OCI-LY3 (cell line): ENCODE measurements around the gene EXPH5.

ENCODE experiments used
- H2AFZ ChIP-seq: fragments of 200-600, 300-600 bp; shearing (Covaris generic); 2 replicates; pipeline ENCODE4 v1.6.0; 2014; ENCODE audit warnings: antibody characterized with exemption, low read depth, low read length
- H3K27ac ChIP-seq: fragments of 200-600, 300-600 bp; sonication (generic); 2 replicates; pipeline ENCODE4 v1.5.1; 2014; ENCODE audit warnings: mild to moderate bottlenecking, low read length, moderate library complexity, mixed read lengths
- H3K27me3 ChIP-seq: fragments of 200-600, 300-600 bp; sonication (generic); 2 replicates; pipeline ENCODE4 v1.6.1; 2014; ENCODE audit warnings: low read depth, low read length, mixed read lengths
- H3K36me3 ChIP-seq: fragments of 200-600, 300-600 bp; sonication (generic); replicated peaks from 2 replicates; pipeline ENCODE3; 2014; ENCODE audit warnings: low read depth, low read length, mixed read lengths
- H3K4me1 ChIP-seq: fragments of 300-600, 200-600 bp; sonication (generic); 2 replicates; pipeline ENCODE4 v1.6.1; 2014; ENCODE audit warnings: low read length, mixed read lengths
- H3K4me2 ChIP-seq: fragments of 200-600, 300-600 bp; sonication (generic); 2 replicates; pipeline ENCODE4 v1.6.1; 2014; ENCODE audit warnings: low read length, mixed read lengths
- H3K4me3 ChIP-seq: fragments of 300-600, 200-600 bp; sonication (generic); 2 replicates; pipeline ENCODE4 v1.5.1; 2014; ENCODE audit warnings: antibody characterized with exemption, mild to moderate bottlenecking, low read length, moderate library complexity
- H3K79me2 ChIP-seq: fragments of 300-600, 200-600 bp; shearing (Covaris generic); 2 replicates; pipeline ENCODE4 v1.6.1; 2014; ENCODE audit warnings: mild to moderate bottlenecking, low read length, mixed read lengths
- H3K9ac ChIP-seq: fragments of 300-600, 200-600 bp; shearing (Covaris generic); 2 replicates; pipeline ENCODE4 v1.6.0; 2014; ENCODE audit warnings: mild to moderate bottlenecking, low read length, moderate library complexity
- H3K9me3 ChIP-seq: fragments of 200-600, 300-600 bp; shearing (Covaris generic); 2 replicates; pipeline ENCODE4 v1.6.1; 2014; ENCODE audit warnings: low read length, mixed read lengths; ENCODE audit not compliant: insufficient read depth
- H4K20me1 ChIP-seq: fragments of 200-600, 300-600 bp; sonication (generic); 2 replicates; pipeline ENCODE4 v1.6.1; 2016; ENCODE audit warnings: low read length, mixed read lengths; ENCODE audit not compliant: insufficient read depth
- EZH2phosphoT487 ChIP-seq: fragments of 200-600 bp; shearing (Covaris generic); IDR thresholded peaks from 2 replicates; pipeline ENCODE4 v1.6.1; 2018; ENCODE audit warnings: antibody characterized with exemption, mixed run types, low read depth
- TF ChIP-seq, protein P1 (sequence below): fragments of 200-600, 300-600 bp; sonication (generic); IDR thresholded peaks from 2 replicates; pipeline ENCODE4 v1.5.1; 2014; ENCODE audit warnings: antibody characterized with exemption, low read length, low read depth

EXPH5 gene

DNA sequence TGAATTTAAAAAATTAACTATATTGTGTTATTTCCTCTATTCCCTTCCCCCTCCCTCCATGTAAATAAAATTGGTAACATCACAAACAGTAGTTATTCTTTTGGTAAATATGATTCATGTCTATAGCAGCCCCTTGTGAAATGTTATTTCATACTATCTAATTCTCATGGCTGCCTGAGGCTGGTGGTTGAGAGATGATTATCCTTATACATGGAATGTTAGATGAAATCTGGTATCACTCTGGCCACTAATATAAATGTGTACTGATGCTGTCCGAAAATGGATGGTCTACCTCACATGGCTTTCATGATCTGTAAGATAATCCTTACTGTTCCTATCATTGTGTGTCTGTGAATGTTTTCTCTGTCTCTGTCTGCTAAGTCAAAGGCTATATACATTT, 25.0 kb upstream of the EXPH5 start:
- H3K79me2 ChIP-seq: no peaks in the 10 kb centered on the region
- no peak overlapping the region for H3K4me2 ChIP-seq
- H3K27ac ChIP-seq: no peak overlapping the region
- H3K9ac ChIP-seq: no peak overlapping the region
- no peaks in the 10 kb centered on the region for H3K36me3 ChIP-seq
- H3K4me1 ChIP-seq: peaks cover 26% of the 10 kb centered on the region
- no peak overlapping the region for H3K4me3 ChIP-seq
- H3K27me3 ChIP-seq: peaks cover 14% of the 10 kb centered on the region; the same call in 1 of the 2 replicates
- TF ChIP-seq EZH2phosphoT487: no peak
- TF ChIP-seq, protein P1, sequence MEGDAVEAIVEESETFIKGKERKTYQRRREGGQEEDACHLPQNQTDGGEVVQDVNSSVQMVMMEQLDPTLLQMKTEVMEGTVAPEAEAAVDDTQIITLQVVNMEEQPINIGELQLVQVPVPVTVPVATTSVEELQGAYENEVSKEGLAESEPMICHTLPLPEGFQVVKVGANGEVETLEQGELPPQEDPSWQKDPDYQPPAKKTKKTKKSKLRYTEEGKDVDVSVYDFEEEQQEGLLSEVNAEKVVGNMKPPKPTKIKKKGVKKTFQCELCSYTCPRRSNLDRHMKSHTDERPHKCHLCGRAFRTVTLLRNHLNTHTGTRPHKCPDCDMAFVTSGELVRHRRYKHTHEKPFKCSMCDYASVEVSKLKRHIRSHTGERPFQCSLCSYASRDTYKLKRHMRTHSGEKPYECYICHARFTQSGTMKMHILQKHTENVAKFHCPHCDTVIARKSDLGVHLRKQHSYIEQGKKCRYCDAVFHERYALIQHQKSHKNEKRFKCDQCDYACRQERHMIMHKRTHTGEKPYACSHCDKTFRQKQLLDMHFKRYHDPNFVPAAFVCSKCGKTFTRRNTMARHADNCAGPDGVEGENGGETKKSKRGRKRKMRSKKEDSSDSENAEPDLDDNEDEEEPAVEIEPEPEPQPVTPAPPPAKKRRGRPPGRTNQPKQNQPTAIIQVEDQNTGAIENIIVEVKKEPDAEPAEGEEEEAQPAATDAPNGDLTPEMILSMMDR: no peak
- no peaks in the 10 kb centered on the region for H3K9me3 ChIP-seq
- no peak overlapping the region for H2AFZ ChIP-seq
- H4K20me1 ChIP-seq: no peaks in the 10 kb centered on the region

DNA sequence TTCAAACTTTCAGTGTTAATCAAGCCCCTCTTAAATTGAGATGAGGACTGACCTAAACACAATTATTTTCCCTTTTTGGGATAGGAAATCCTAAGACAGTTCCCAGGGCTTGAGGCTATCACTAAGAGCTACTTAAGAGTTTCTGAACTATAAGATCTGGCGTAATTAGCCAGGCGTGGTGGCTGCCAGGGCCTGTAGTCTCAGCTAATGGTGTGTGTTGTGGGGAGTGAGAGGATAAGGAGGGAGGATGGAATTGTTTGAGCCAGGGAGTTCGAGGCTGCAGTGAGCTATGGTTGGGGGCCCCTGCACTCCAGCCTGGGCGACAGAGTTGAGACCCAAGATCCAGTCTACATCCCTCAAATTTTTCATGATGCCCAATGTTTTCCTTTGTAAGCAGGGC, 23.5 kb upstream of the EXPH5 start:
- Histone ChIP-seq H3K27ac (no peak overlapping the region), H3K4me1 (peaks cover 20% of the 10 kb centered on the region), H3K79me2 (no peaks in the 10 kb centered on the region), H3K9me3 (no peaks in the 10 kb centered on the region), H3K9ac (no peak overlapping the region), H3K27me3 (peaks cover 14% of the 10 kb centered on the region; the same call in 1 of the 2 replicates), H3K4me3 (no peak overlapping the region), H3K36me3 (no peaks in the 10 kb centered on the region), H4K20me1 (no peaks in the 10 kb centered on the region), H3K4me2 (no peak overlapping the region), H2AFZ (no peak overlapping the region)
- TF ChIP-seq, protein P1: no peak
- TF ChIP-seq EZH2phosphoT487: no peak

DNA sequence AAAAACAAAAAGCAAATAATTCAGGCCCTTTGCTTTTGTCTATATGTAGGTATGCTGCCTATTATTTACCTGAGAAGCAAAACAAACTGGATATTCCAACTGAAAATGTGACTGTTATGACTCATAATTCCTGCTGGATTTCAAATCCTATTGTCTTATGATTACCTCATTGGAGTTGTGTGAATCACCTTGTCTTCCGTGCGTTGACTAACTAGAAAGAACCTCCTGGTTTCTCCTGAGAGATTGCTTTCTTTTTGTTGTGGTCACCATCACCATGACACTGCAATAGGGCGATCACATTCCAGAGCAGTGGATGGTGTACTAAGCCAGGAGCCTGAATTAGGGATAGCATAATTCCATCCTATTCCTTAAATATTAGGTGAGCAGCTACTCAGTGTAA, 23.0 kb upstream of the EXPH5 start:
- peaks cover 15% of the 10 kb centered on the region for H3K4me1 ChIP-seq
- no peaks in the 10 kb centered on the region for H3K36me3 ChIP-seq
- no peak overlapping the region for H3K4me2 ChIP-seq
- no peaks in the 10 kb centered on the region for H3K79me2 ChIP-seq
- no peaks in the 10 kb centered on the region for H3K9me3 ChIP-seq
- no peak overlapping the region for H3K4me3 ChIP-seq
- no peak overlapping the region for H3K9ac ChIP-seq
- H3K27ac ChIP-seq: no peak overlapping the region
- no peaks in the 10 kb centered on the region for H4K20me1 ChIP-seq
- no peak overlapping the region for H2AFZ ChIP-seq
- TF ChIP-seq EZH2phosphoT487: no peak
- TF ChIP-seq, protein P1: no peak
- peaks cover 14% of the 10 kb centered on the region; the same call in 1 of the 2 replicates for H3K27me3 ChIP-seq

DNA sequence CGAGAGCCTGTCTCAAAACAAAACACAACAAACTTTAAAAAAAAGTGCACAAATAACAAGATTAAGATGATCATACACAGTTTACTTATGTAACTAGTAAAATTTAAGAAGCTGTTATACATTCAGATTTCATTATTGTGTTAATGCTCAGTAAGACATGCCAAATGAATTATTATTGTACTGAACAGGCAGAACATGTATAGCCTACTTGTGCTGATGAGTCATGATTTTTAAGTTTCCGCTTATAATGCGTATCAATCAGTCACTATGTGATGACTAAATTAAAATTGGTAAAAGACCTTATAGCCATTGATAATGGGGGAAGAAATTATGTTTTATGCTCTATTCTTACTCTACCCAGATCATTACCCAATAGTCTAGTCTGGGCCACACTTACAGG, 20.5 kb upstream of the EXPH5 start:
- no peaks in the 10 kb centered on the region for H3K36me3 ChIP-seq
- H3K27me3 ChIP-seq: peaks cover 5% of the 10 kb centered on the region; the same call in 1 of the 2 replicates
- H4K20me1 ChIP-seq: no peaks in the 10 kb centered on the region
- H3K79me2 ChIP-seq: no peaks in the 10 kb centered on the region
- no peak overlapping the region for H3K4me2 ChIP-seq
- no peak overlapping the region for H3K4me3 ChIP-seq
- H3K27ac ChIP-seq: no peak overlapping the region
- no peak overlapping the region for H3K9ac ChIP-seq
- no peak overlapping the region for H2AFZ ChIP-seq
- H3K9me3 ChIP-seq: no peaks in the 10 kb centered on the region
- no peaks in the 10 kb centered on the region for H3K4me1 ChIP-seq
- no peak for TF ChIP-seq EZH2phosphoT487
- TF ChIP-seq, protein P1: no peak
